GM12875 (cell line): ENCODE results near the gene SLC7A1.

Experiments used
- H3K4me3 ChIP-seq: one replicate; pipeline ENCODE4 v1.5.1; 2011; ENCODE audit warnings: low read depth, low read length, control low read depth
- CTCF ChIP-seq: IDR thresholded peaks from 2 replicates; pipeline ENCODE4 v1.5.1; 2011; ENCODE audit warnings: low read depth, mild to moderate bottlenecking, control low read depth, inconsistent platforms, low read length, moderate library complexity, borderline replicate concordance; ENCODE audit not compliant: insufficient read depth

The SLC7A1 gene

GRCh38 chr13:29524641-29525040 lies 70.8 kb downstream of the SLC7A1 start:
- no peak overlapping the region for H3K4me3 ChIP-seq
- TF ChIP-seq CTCF, result no peak

GRCh38 chr13:29524176-29524575 lies 71.3 kb downstream of the SLC7A1 start:
- H3K4me3 ChIP-seq, result no peak overlapping the region
- no peak for TF ChIP-seq CTCF

GRCh38 chr13:29523199-29523961 lies 72.1 kb downstream of the SLC7A1 start:
- TF ChIP-seq CTCF, result no peak
- H3K4me3 ChIP-seq, result no peak overlapping the region

GRCh38 chr13:29522044-29522685 lies 73.3 kb downstream of the SLC7A1 start:
- no peak for TF ChIP-seq CTCF
- H3K4me3 ChIP-seq, result no peak overlapping the region

GRCh38 chr13:29521336-29521735 lies 74.2 kb downstream of the SLC7A1 start:
- no peak for TF ChIP-seq CTCF
- no peak overlapping the region for H3K4me3 ChIP-seq

- TF ChIP-seq CTCF, result no peak
- no peak overlapping the region for H3K4me3 ChIP-seq
Measured at GRCh38 chr13:29520671-29521070, 74.8 kb downstream of the SLC7A1 start.

- no peak for TF ChIP-seq CTCF
Measured at GRCh38 chr13:29519921-29520320, 75.6 kb downstream of the SLC7A1 start.

More at GRCh38 chr13:29519921-29520320, 75.6 kb downstream of the SLC7A1 start:
- no peak overlapping the region for H3K4me3 ChIP-seq
